Neural progenitor cell (in vitro differentiated cells): ENCODE data around the gene CHRND. TPM values are rescaled to one million over a fixed set of nuclear protein-coding genes. Genes with fewer than 3 reads are reported as not detected.

Source experiments
- DNase-seq: peaks from one replicate; pipeline ENCODE4 v3.0.0-alpha.2; 2016; ENCODE audit warnings: low spot score
- H2AFZ ChIP-seq: fragments of 200-600 bp; sonication (generic); replicated peaks from 2 replicates; pipeline ENCODE4 v1.6.1; 2016; ENCODE audit warnings: antibody characterized with exemption
- H3F3A ChIP-seq: fragments of 200-600 bp; sonication (generic); 2 replicates; pipeline ENCODE4 v1.6.1; 2016; ENCODE audit warnings: antibody characterized with exemption, low read depth
- H3K27ac ChIP-seq: fragments of 200-600 bp; sonication (generic); 2 replicates; pipeline ENCODE4 v1.5.1; 2016; ENCODE audit warnings: mild to moderate bottlenecking
- H3K27me3 ChIP-seq: fragments of 200-600 bp; sonication (generic); 2 replicates; pipeline ENCODE4 v1.6.1; 2016; ENCODE audit warnings: mild to moderate bottlenecking, moderate library complexity
- H3K36me3 ChIP-seq: fragments of 200-600 bp; sonication (generic); 2 replicates; pipeline ENCODE4 v1.5.1; 2016
- H3K4me1 ChIP-seq: fragments of 200-600 bp; sonication (generic); 2 replicates; pipeline ENCODE4 v1.6.1; 2016; ENCODE audit warnings: mixed run types
- H3K4me2 ChIP-seq: fragments of 200-600 bp; sonication (generic); 2 replicates; pipeline ENCODE4 v1.6.1; 2016
- H3K4me3 ChIP-seq: fragments of 200-600 bp; sonication (generic); 2 replicates; pipeline ENCODE4 v1.5.1; 2016
- H3K79me2 ChIP-seq: fragments of 200-600 bp; sonication (generic); 2 replicates; pipeline ENCODE4 v1.6.1; 2016; ENCODE audit warnings: low read depth
- H3K9ac ChIP-seq: fragments of 200-600 bp; sonication (generic); 2 replicates; pipeline ENCODE4 v1.6.1; 2016
- H3K9me3 ChIP-seq: fragments of 200-600 bp; sonication (generic); 2 replicates; pipeline ENCODE4 v1.5.1; 2016; ENCODE audit warnings: low read depth
- H4K20me1 ChIP-seq: fragments of 200-600 bp; sonication (generic); 2 replicates; pipeline ENCODE4 v1.6.1; 2016; ENCODE audit warnings: low read depth
- H3K27ac Mint-ChIP-seq: 3 replicates; pipeline ENCODE4 v1.8.0; 2021; ENCODE audit warnings: mixed read lengths
- H3K27me3 Mint-ChIP-seq: 2 replicates; pipeline ENCODE4 v1.8.0; 2022; ENCODE audit warnings: low read depth, mild to moderate bottlenecking, inconsistent platforms, moderate library complexity, mixed read lengths; ENCODE audit not compliant: insufficient read depth
- H3K36me3 Mint-ChIP-seq: 3 replicates; pipeline ENCODE4 v1.8.0; 2021; ENCODE audit warnings: mixed read lengths
- H3K4me1 Mint-ChIP-seq: 3 replicates; pipeline ENCODE4 v1.8.0; 2021; ENCODE audit warnings: mixed read lengths
- H3K4me3 Mint-ChIP-seq: 3 replicates; pipeline ENCODE4 v1.8.0; 2021; ENCODE audit warnings: mild to moderate bottlenecking, moderate library complexity, mixed read lengths
- H3K9me3 Mint-ChIP-seq: 3 replicates; pipeline ENCODE4 v1.8.0; 2020; ENCODE audit warnings: mixed read lengths
- CTCF ChIP-seq: fragments of 200-600 bp; sonication (generic); IDR thresholded peaks from 2 replicates; pipeline ENCODE4 v1.5.1; 2017; ENCODE audit warnings: antibody characterized with exemption, mild to moderate bottlenecking
- EZH2 ChIP-seq: fragments of 200-600 bp; sonication (generic); IDR thresholded peaks from 2 replicates; pipeline ENCODE4 v1.6.1; 2017; ENCODE audit warnings: antibody characterized with exemption, mild to moderate bottlenecking, moderate library complexity
- EZH2phosphoT487 ChIP-seq: fragments of 200-600 bp; sonication (generic); IDR thresholded peaks from 2 replicates; pipeline ENCODE4 v1.6.1; 2017; ENCODE audit warnings: antibody characterized with exemption
- total RNA-seq: library from RNA; depleted of rRNA; stranded (reverse); fragments of >200 nt; gene quantifications from 2 replicates; pipeline ENCODE4 v1.2.3, GENCODE V29; 2015; ENCODE audit warnings: low replicate concordance

The CHRND gene
- total RNA-seq, 1 donor from 2014 or later, result not detected

DNA sequence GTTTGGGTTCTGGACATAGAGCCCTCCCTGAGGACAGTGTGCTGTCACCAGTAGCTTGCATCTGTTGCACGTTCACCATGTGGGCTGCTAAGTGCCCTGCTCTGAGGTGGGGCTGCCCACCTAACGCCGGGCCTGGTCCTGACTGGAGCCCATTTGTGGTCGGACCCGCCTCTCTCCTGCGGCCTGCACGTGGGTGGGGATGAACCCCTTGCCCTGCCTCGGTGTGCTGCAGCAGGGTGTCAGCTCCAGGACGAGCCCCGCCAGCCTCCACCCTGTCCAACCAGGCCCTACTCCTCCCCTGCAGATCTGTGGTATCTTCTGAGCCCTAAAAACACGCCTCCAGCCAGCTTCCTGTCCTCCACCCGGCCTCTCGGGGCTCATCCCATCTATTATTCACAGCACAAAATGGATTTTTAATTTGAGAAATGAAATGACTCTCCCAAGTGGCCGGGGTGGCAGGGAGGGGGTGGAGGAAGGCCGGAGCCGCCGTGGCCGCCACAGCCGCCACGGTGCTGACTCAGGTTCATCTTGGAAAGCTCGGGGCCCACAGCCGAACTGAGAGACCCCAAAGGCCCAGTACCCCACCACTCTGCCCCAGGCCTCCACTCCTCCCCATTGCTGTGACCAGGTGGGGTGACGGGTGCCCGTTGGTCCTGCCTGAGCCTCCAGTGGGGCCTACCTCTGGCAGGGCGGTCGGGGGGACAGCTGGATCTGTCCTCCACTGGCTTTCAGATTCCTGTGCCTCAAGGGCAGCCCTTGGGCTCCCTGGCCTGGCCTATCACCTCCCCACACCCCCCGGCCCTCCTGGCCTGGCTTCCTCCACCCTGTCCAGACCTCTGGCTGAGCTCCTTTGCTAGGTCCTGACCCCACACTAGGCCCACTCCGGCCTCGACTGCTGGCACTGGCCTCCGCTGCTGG is 35.5 kb upstream of the CHRND start:
- H3K27ac ChIP-seq, result no peak overlapping the region
- peaks cover 35% of the 10 kb centered on the region for H4K20me1 ChIP-seq
- Mint-ChIP-seq H3K4me3 (no peak overlapping the region), H3K27me3 (peaks cover 35% of the 10 kb centered on the region), H3K36me3 (no peaks in the 10 kb centered on the region), H3K4me1 (peaks cover 13% of the 10 kb centered on the region), H3K27ac (no peak overlapping the region), H3K9me3 (no peaks in the 10 kb centered on the region)
- no peak for TF ChIP-seq CTCF
- no peak for TF ChIP-seq EZH2
- no peak for TF ChIP-seq EZH2phosphoT487
- peaks cover 51% of the 10 kb centered on the region for H3K27me3 ChIP-seq
- H3K4me1 ChIP-seq, result peaks cover 42% of the 10 kb centered on the region
- no peaks in the 10 kb centered on the region for H3K79me2 ChIP-seq
- no peak overlapping the region for H3K4me3 ChIP-seq
- H3K36me3 ChIP-seq, result no peaks in the 10 kb centered on the region
- no peaks in the 10 kb centered on the region for H3K9me3 ChIP-seq
- no peak overlapping the region for H3K9ac ChIP-seq
- no peak overlapping the region for H3K4me2 ChIP-seq
- no peak overlapping the region for H2AFZ ChIP-seq
- peaks cover 18% of the 10 kb centered on the region for H3F3A ChIP-seq
- DNase-seq, result no peak

DNA sequence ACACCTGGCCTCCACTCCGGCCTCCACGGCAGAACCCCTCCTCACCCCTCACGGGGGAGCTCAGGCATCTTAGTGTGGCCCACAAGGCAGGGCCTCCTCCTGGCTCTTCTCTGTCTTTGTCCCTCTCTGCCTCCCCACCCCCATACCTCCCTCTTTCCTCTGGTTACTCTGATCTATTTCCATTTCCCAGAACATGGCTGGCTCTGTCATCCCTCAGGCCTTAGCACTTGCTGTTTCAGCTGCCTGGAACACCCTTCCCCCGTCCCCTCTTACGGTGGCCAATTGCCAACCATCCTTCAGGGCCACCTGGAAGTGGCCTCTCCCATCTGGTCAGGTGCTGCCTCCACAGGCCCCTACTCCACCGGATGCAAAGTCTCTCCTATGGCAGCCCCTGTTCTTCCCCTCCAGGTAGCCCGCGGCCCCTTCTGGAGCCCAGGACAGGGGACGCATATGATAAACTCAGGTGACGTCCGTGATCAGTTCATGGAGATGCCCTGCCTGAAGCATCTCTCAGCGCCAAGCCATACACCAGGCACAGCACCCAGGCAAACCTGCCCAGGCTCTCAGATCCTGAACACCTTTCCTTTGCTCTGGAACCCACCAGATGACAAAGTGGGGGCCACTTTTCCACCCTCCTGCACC is 34.7 kb upstream of the CHRND start:
- peak overlapping the region; percentile 19 for H3K4me3 Mint-ChIP-seq
- peaks cover 43% of the 10 kb centered on the region for H3K27me3 ChIP-seq
- peaks cover 18% of the 10 kb centered on the region for H3F3A ChIP-seq
- no peak for TF ChIP-seq EZH2phosphoT487
- H3K36me3 ChIP-seq, result no peaks in the 10 kb centered on the region
- no peak overlapping the region for H3K4me2 ChIP-seq
- H3K9ac ChIP-seq, result no peak overlapping the region
- H3K27ac Mint-ChIP-seq, result no peak overlapping the region
- H3K27ac ChIP-seq, result no peak overlapping the region
- no peaks in the 10 kb centered on the region for H3K9me3 ChIP-seq
- peaks cover 27% of the 10 kb centered on the region for H4K20me1 ChIP-seq
- H3K27me3 Mint-ChIP-seq, result peaks cover 31% of the 10 kb centered on the region
- no peaks in the 10 kb centered on the region for H3K36me3 Mint-ChIP-seq
- DNase-seq, result no peak
- no peaks in the 10 kb centered on the region for H3K79me2 ChIP-seq
- peaks cover 13% of the 10 kb centered on the region for H3K4me1 Mint-ChIP-seq
- no peak overlapping the region for H3K4me3 ChIP-seq
- no peaks in the 10 kb centered on the region for H3K9me3 Mint-ChIP-seq
- H2AFZ ChIP-seq, result no peak overlapping the region
- H3K4me1 ChIP-seq, result peaks cover 37% of the 10 kb centered on the region

- H3K79me2 ChIP-seq, result no peaks in the 10 kb centered on the region
- no peak for DNase-seq
- H3F3A ChIP-seq, result peaks cover 15% of the 10 kb centered on the region
- H3K36me3 ChIP-seq, result no peaks in the 10 kb centered on the region
- no peak overlapping the region for H3K27ac ChIP-seq
- no peaks in the 10 kb centered on the region for H3K9me3 Mint-ChIP-seq
- H2AFZ ChIP-seq, result no peak overlapping the region
- no peak overlapping the region for H3K9ac ChIP-seq
- H3K36me3 Mint-ChIP-seq, result no peaks in the 10 kb centered on the region
- H3K27me3 ChIP-seq, result peaks cover 32% of the 10 kb centered on the region
- peaks cover 33% of the 10 kb centered on the region for H3K27me3 Mint-ChIP-seq
- peaks cover 35% of the 10 kb centered on the region for H3K4me1 ChIP-seq
- no peak overlapping the region for H3K27ac Mint-ChIP-seq
- H3K9me3 ChIP-seq, result no peaks in the 10 kb centered on the region
- H4K20me1 ChIP-seq, result peaks cover 20% of the 10 kb centered on the region
- no peak overlapping the region for H3K4me3 Mint-ChIP-seq
- H3K4me3 ChIP-seq, result no peak overlapping the region
- H3K4me2 ChIP-seq, result no peak overlapping the region
- H3K4me1 Mint-ChIP-seq, result peaks cover 15% of the 10 kb centered on the region
- no peak for TF ChIP-seq EZH2
- TF ChIP-seq EZH2phosphoT487, result no peak
- no peak for TF ChIP-seq CTCF
Measured at GRCh38 chr2:232492236-232492848, 33.6 kb upstream of the CHRND start.
